Adrenal gland (tissue), 12 donors: ENCODE measurements around the gene MAPK4. TPM values are rescaled to one million over a fixed set of nuclear protein-coding genes. Genes with fewer than 3 reads are reported as not detected.

ENCODE experiments used
- DNase-seq, 7 donors: peaks; one replicate each; pipeline ENCODE4 v3.0.0-alpha.2; 2019 to 2020
- H3K27ac ChIP-seq, 5 donors: fragments of 200-600 bp; sonication (generic) in 4 of 5; 1 replicate in 3 of 5; 2 replicates in 2 of 5; pipeline versions ENCODE4 v1.5.1 to v1.8.0; 2016 to 2020; ENCODE audit warnings: mild to moderate bottlenecking in 1 of 5
- H3K27me3 ChIP-seq: fragments of 200-600 bp; 2 replicates; pipeline ENCODE4 v1.8.0; 2021
- H3K36me3 ChIP-seq, 2 donors: fragments of 200-600 bp; replicated peaks in 1 of 2; 1 replicate in 1 of 2; 2 replicates in 1 of 2; pipeline versions ENCODE4 v1.5.1 to v1.8.0; 2018 to 2022
- H3K4me1 ChIP-seq, 2 donors: fragments of 200-600 bp; replicated peaks in 1 of 2; 1 replicate in 1 of 2; 2 replicates in 1 of 2; pipeline versions ENCODE4 v1.5.1 to v1.8.0; 2018 to 2021
- H3K4me3 ChIP-seq, 4 donors: fragments of 200-600 bp; sonication (generic) in 3 of 4; one replicate each; pipeline ENCODE4 v1.5.1; 2016 to 2018
- H3K9me3 ChIP-seq, 3 donors: fragments of 200-600 bp; sonication (generic) in 1 of 3; replicated peaks in 1 of 3; 1 replicate in 2 of 3; 2 replicates in 1 of 3; pipeline versions ENCODE4 v1.5.1 to v1.8.0; 2016 to 2021
- POLR2A ChIP-seq, 2 donors: fragments of 450-650 bp; IDR thresholded peaks; one replicate each; pipeline ENCODE4 v1.6.1; 2017; ENCODE audit warnings: antibody characterized with exemption in 2 of 2, mild to moderate bottlenecking in 2 of 2, moderate library complexity in 1 of 2
- WGBS, 4 donors: extraction: QIAGEN DNeasy Blood & Tissue Kit in 2 of 4; methylation state at CpG; one replicate each; pipeline versions ENCODE4 v1.1.5 to v1.1.7; 2013 to 2017; 5-methylcytosine and 5-hydroxymethylcytosine counted together
- intact Hi-C, 2 donors: fragments of 100-400 bp; cut with DNase I; formaldehyde crosslinking; loops; one replicate each; pipeline versions ENCODE4 v1.14.1 to v1.15.0; 2022 to 2023
- polyA plus RNA-seq, 3 donors: library from polyadenylated mRNA; stranded (reverse); fragments of 200-250 nt in 2 of 3; fragments of 350-450 nt in 1 of 3; fragmentation: Illumina TruSeq in 1 of 3; extraction: RNeasy Lipid Tissue Mini Kit (QIAGEN cat#74804) in 1 of 3; gene quantifications; one replicate each; pipeline ENCODE4 v1.2.3, GENCODE V29; 2013 to 2014
- total RNA-seq, 9 donors: library from RNA; depleted of rRNA in 4 of 9; stranded (reverse); fragments of >200 nt in 4 of 9; fragments of 120-200 nt in 1 of 9; fragmentation: NEBNext Ultra II Directional in 1 of 9; extraction: Animal tissue kit (Norgen Biotek cat#: 25700) in 1 of 9; gene quantifications; one replicate each; pipeline versions ENCODE4 v1.1.0 to v1.2.4, GENCODE V29; 2013 to 2023
- TF ChIP-seq, protein P1 (sequence below), 6 experiments: fragments of 450-650 bp in 4 of 6; fragments of 200-600 bp in 2 of 6; sonication (generic) in 1 of 6; IDR thresholded peaks; 1 replicate in 5 of 6; 2 replicates in 1 of 6; pipeline versions ENCODE4 v1.5.1 to v1.8.0; 2016 to 2021; ENCODE audit warnings: antibody characterized with exemption in 6 of 6, mild to moderate bottlenecking in 2 of 6, moderate library complexity in 1 of 6
- donor health status: healthy with polysubstance abuse.
- donor health status: Bipolar disorder and iron deficiency.
- donor health status: DM: yes; HTN: yes; CAD: no.
- donor health status: DM: no; HTN: no; CAD: no.
- donor health status: DM: no; HTN: no; CAD: no.
- donor health status: DM: yes; HTN: yes; CAD: no.

MAPK4 gene
- total and polyA plus RNA-seq, 12 donors: 16.3 to 231 (median 33.9) TPM

DNA sequence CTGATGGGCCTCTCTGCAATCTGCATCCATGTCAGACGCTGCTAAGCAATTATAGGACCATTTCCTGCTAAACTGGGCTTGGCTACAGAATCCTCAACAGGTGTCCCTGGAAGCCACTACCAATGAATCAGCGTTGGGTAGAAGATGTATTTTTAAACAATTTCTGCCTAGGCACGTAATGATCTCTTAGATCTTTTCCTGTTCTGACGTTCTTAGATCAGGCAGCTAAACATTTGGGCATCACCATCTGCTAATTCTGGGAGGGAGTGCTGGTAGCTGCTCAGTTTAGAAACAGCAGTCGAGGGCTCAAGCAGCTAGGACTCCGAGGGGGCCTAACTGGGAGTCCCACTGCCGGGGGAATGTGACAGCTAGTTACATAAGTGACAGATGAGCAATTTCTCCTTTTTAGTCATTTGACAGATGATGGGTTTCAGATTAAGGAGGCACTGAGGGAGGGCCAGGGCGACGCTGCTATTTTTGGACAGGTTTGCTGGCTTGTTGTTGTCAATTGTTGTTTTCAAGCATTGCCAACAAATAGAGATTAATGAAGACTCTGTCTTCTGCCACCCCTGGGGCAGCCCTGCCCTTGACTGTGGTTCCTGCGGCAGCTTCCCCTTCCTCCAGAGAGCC, 167.2 kb downstream of the MAPK4 start:
- H3K27me3 ChIP-seq: no peaks in the 10 kb centered on the region
- no peaks in the 10 kb centered on the region for H3K9me3 ChIP-seq
- H3K36me3 ChIP-seq: no peaks in the 10 kb centered on the region
- TF ChIP-seq POLR2A (IDR thresholded peaks at IDR 0.05): no peak
- TF ChIP-seq, protein P1, sequence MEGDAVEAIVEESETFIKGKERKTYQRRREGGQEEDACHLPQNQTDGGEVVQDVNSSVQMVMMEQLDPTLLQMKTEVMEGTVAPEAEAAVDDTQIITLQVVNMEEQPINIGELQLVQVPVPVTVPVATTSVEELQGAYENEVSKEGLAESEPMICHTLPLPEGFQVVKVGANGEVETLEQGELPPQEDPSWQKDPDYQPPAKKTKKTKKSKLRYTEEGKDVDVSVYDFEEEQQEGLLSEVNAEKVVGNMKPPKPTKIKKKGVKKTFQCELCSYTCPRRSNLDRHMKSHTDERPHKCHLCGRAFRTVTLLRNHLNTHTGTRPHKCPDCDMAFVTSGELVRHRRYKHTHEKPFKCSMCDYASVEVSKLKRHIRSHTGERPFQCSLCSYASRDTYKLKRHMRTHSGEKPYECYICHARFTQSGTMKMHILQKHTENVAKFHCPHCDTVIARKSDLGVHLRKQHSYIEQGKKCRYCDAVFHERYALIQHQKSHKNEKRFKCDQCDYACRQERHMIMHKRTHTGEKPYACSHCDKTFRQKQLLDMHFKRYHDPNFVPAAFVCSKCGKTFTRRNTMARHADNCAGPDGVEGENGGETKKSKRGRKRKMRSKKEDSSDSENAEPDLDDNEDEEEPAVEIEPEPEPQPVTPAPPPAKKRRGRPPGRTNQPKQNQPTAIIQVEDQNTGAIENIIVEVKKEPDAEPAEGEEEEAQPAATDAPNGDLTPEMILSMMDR (IDR thresholded peaks at IDR 0.05): no peak
- peaks cover 12 to 19% of the 10 kb centered on the region in 2 donors for H3K4me1 ChIP-seq
- WGBS, 4 donors: 21 to 34% (median 27%) methylated on average over 9 to 10 of the region's 10 CpGs
- DNase-seq: peak in 4 of 7 donors; percentile 28 to 69 (median 48)
- no peak overlapping the region for H3K4me3 ChIP-seq
- intact Hi-C loops: no loop called here
- peak overlapping the region in 2 of 5 donors; percentile 36 to 58 for H3K27ac ChIP-seq

GRCh38 chr18:50727721-50728471, 168.0 kb downstream of the MAPK4 start:
- peaks cover 12 to 19% of the 10 kb centered on the region in 2 donors for H3K4me1 ChIP-seq
- DNase-seq: peak in 1 of 7 donors; percentile 26
- H3K9me3 ChIP-seq: no peaks in the 10 kb centered on the region
- WGBS, 4 donors: 71 to 89% (median 79%) methylated on average over 5 to 10 of the region's 10 CpGs
- TF ChIP-seq POLR2A (IDR thresholded peaks at IDR 0.05): no peak
- TF ChIP-seq, protein P1 (IDR thresholded peaks at IDR 0.05): no peak
- H3K27me3 ChIP-seq: no peaks in the 10 kb centered on the region
- H3K36me3 ChIP-seq: no peaks in the 10 kb centered on the region
- no peak overlapping the region for H3K4me3 ChIP-seq
- intact Hi-C loops: no loop called here
- H3K27ac ChIP-seq: peak overlapping the region in 2 of 5 donors; percentile 36 to 58

DNA sequence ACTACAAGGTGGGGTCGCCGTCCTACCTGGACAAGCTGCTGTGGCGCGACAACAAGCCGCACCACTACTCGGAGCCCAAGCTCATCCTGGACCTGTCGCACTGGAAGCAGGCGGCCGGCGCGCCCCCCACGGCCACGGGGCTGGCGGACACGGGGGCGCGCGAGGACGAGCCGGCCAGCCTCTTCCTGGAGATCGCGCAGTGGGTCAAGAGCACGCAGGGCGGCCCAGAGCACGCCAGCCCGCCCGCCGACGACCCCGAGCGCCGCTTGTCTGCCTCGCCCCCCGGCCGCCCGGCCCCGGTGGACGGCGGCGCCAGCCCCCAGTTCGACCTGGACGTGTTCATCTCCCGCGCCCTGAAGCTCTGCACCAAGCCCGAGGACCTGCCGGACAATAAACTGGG, 169.5 kb downstream of the MAPK4 start:
- TF ChIP-seq, protein P1 (IDR thresholded peaks at IDR 0.05): no peak
- TF ChIP-seq POLR2A (IDR thresholded peaks at IDR 0.05): no peak
- WGBS, 4 donors: 83 to 97% (median 89%) methylated on average over 23 to 46 of the region's 46 CpGs
- no peak overlapping the region for H3K4me3 ChIP-seq
- no peaks in the 10 kb centered on the region for H3K27me3 ChIP-seq
- peaks cover 12 to 19% of the 10 kb centered on the region in 2 donors for H3K4me1 ChIP-seq
- no peaks in the 10 kb centered on the region for H3K36me3 ChIP-seq
- H3K27ac ChIP-seq: no peak overlapping the region
- no peak for DNase-seq
- intact Hi-C loops: no loop called here
- H3K9me3 ChIP-seq: no peaks in the 10 kb centered on the region

DNA sequence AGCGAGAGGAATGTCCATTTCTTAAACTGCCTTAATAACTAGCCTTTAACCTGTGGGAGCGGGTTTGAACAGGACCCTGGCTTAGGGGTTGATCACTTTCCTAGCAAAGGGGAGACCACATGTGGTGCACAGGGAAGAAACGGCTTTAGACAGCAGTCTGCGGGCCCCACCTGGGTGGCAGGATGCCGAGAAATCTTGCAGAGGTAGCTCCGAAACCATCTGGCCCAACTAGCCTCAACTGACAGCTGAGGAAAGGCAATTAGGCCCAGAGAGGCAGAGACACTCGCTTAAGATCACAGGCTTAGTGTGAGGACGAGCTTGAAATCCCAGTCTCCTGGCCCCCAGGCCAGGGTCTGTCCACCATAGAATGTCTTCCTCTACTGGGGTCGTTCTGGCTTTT, 170.1 kb downstream of the MAPK4 start:
- WGBS, 4 donors: 92 to 95% (median 94%) methylated on average over 9 of the region's 9 CpGs
- DNase-seq: no peak
- intact Hi-C loops: no loop called here

More for the DNA sequence above, 170.1 kb downstream of the MAPK4 start:
- H3K9me3 ChIP-seq: no peaks in the 10 kb centered on the region
- H3K4me1 ChIP-seq: peaks cover 6 to 17% of the 10 kb centered on the region in 2 donors
- H3K27ac ChIP-seq: no peak overlapping the region
- no peak overlapping the region for H3K4me3 ChIP-seq
- H3K27me3 ChIP-seq: no peaks in the 10 kb centered on the region
- TF ChIP-seq, protein P1 (IDR thresholded peaks at IDR 0.05): no peak
- no peak for TF ChIP-seq POLR2A (IDR thresholded peaks at IDR 0.05)
- no peaks in the 10 kb centered on the region for H3K36me3 ChIP-seq
